Panc1 (cell line): ENCODE measurements around the gene GRIK3. TPM values are rescaled to one million over a fixed set of nuclear protein-coding genes. Genes with fewer than 3 reads are reported as not detected.

Experiments
- ATAC-seq: fragments of 200-7000 bp; cut with Tn5 transposase; 2 replicates; pipeline ENCODE4 v1.9.1; 2020; ENCODE audit warnings: mild to moderate bottlenecking, moderate library complexity
- BruUV-seq: library from RNA; stranded (reverse); fragments of 400-500 nt; replicated peaks from 2 replicates; lab custom pipeline; 2021; lab: Mats Ljungman, UMichigan
- CTCF ChIA-PET: fragments of 300-600 bp; sonication (Branson Sonifier 250); formaldehyde crosslinking; loops from one replicate; lab custom pipeline; 2022; ENCODE audit warnings: antibody characterized with exemption; lab: Charles Lee
- POLR2A ChIA-PET: fragments of 300-600 bp; sonication (Branson Sonifier 250); formaldehyde crosslinking; loops from one replicate; lab custom pipeline; 2022; ENCODE audit warnings: antibody characterized with exemption; lab: Charles Lee
- DNase-seq: peaks from one replicate; pipeline ENCODE4 v3.0.0-alpha.2; 2010; ENCODE audit warnings: low read depth, low spot score
- H3K27ac ChIP-seq: 2 replicates; pipeline ENCODE4 v1.5.1; 2011; ENCODE audit warnings: mild to moderate bottlenecking, low read length, inconsistent platforms
- H3K27me3 ChIP-seq: fragments of 200-500 bp; sonication (Bioruptor generic); 2 replicates; pipeline ENCODE4 v1.6.0; 2014; ENCODE audit warnings: low read length, inconsistent platforms; ENCODE audit not compliant: control insufficient read depth, insufficient read depth
- H3K36me3 ChIP-seq: fragments of 200-500 bp; sonication (Bioruptor generic); 2 replicates; pipeline ENCODE4 v1.5.1; 2014; ENCODE audit warnings: inconsistent platforms, mild to moderate bottlenecking, low read length, moderate library complexity; ENCODE audit not compliant: control insufficient read depth, insufficient read depth
- H3K4me1 ChIP-seq: 2 replicates; pipeline ENCODE4 v1.5.1; 2011; ENCODE audit warnings: inconsistent platforms, mild to moderate bottlenecking, low read length, moderate library complexity; ENCODE audit not compliant: control insufficient read depth, insufficient read depth
- H3K4me3 ChIP-seq, 2 experiments: 2 replicates each; pipeline ENCODE4 v1.5.1; 2011 to 2012; ENCODE audit warnings: low read depth in 2 of 2, low read length in 2 of 2, mild to moderate bottlenecking in 2 of 2, inconsistent platforms in 1 of 2, moderate library complexity in 1 of 2
- H3K9me3 ChIP-seq: fragments of 200-500 bp; sonication (Bioruptor generic); 2 replicates; pipeline ENCODE4 v1.5.1; 2014; ENCODE audit warnings: low read depth, mild to moderate bottlenecking, inconsistent platforms, low read length, moderate library complexity; ENCODE audit not compliant: control insufficient read depth, insufficient read depth
- CTCF ChIP-seq: fragments of 450-650 bp; IDR thresholded peaks from 2 replicates; pipeline ENCODE4 v1.5.1; 2017; ENCODE audit warnings: mild to moderate bottlenecking
- POLR2AphosphoS5 ChIP-seq: IDR thresholded peaks from 2 replicates; pipeline ENCODE4 v1.6.1; 2012; ENCODE audit warnings: mild to moderate bottlenecking, low read depth, low read length, moderate library complexity
- REST ChIP-seq, 2 experiments: IDR thresholded peaks; 2 replicates each; pipeline ENCODE4 v1.6.1; 2011 to 2012; ENCODE audit warnings: low read depth in 2 of 2, control low read depth in 1 of 2, low read length in 1 of 2, mild to moderate bottlenecking in 1 of 2, moderate library complexity in 1 of 2; ENCODE audit not compliant: insufficient read depth in 1 of 2
- SIN3A ChIP-seq: IDR thresholded peaks from 2 replicates; pipeline ENCODE4 v1.6.1; 2012; ENCODE audit warnings: low read depth, mild to moderate bottlenecking, low read length, moderate library complexity, borderline replicate concordance; ENCODE audit not compliant: insufficient read depth
- TCF7L2 ChIP-seq: IDR thresholded peaks from 2 replicates; pipeline ENCODE4 v1.6.1; 2011; ENCODE audit warnings: mild to moderate bottlenecking, low read depth, low read length, inconsistent platforms
- in situ Hi-C: cut with HindIII; loops from 2 replicates; pipeline ENCODE4 v1.10.0; 2016; ENCODE audit warnings: low sequenced_read_pairs, low pct_unique_long_range_greater_than_20kb
- intact Hi-C: fragments of 100-400 bp; cut with micrococcal nuclease; formaldehyde crosslinking; loops from one replicate; pipeline ENCODE4 v1.10.0; 2022; ENCODE audit not compliant: unreplicated experiment
- total RNA-seq: library from RNA; stranded (reverse); gene quantifications from one replicate; pipeline ENCODE4 v1.2.1, GENCODE V29; 2021; ENCODE audit not compliant: unreplicated experiment

Gene GRIK3
- total RNA-seq, 1 experiment from 2014 or later = not detected

- Histone ChIP-seq H3K36me3 (no peaks in the 10 kb centered on the region), H3K4me3 (no peak overlapping the region), H3K27ac (no peak overlapping the region), H3K9me3 (no peaks in the 10 kb centered on the region), H3K27me3 (peaks cover 6% of the 10 kb centered on the region; the same call in 1 of the 2 replicates), H3K4me1 (no peaks in the 10 kb centered on the region)
- intact Hi-C loops = no loop called here
- ChIA-PET POLR2A (interaction anchor here (0.5 kb wide), 1 partner anchor 1956 kb away, joined by 11 read pairs; no protein-coding TSS in a partner anchor), CTCF (no interaction called here)
- no peak for TF ChIP-seq POLR2AphosphoS5
- TF ChIP-seq TCF7L2 = no peak
- no peak for TF ChIP-seq SIN3A
- TF ChIP-seq REST (IDR thresholded peaks at IDR 0.05; ENCODE audit: insufficient read depth in 1 of 2, low read depth in 2 of 2, low read length in 1 of 2) = no peak
- no peak for TF ChIP-seq CTCF
- no peak for DNase-seq
- no peak for ATAC-seq
- in situ Hi-C loops = no loop called here
- no TSS peak for BruUV-seq
Observed at GRCh38 chr1:36782085-36782484, 252.2 kb downstream of the GRIK3 start.

- no peak for TF ChIP-seq REST (IDR thresholded peaks at IDR 0.05; ENCODE audit: insufficient read depth in 1 of 2, low read depth in 2 of 2, low read length in 1 of 2)
- TF ChIP-seq SIN3A = no peak
- TF ChIP-seq POLR2AphosphoS5 = no peak
- TF ChIP-seq TCF7L2 = no peak
- TF ChIP-seq CTCF = no peak
- H3K27me3 ChIP-seq = peaks cover 6% of the 10 kb centered on the region; the same call in 1 of the 2 replicates
- H3K4me3 ChIP-seq = no peak overlapping the region
- DNase-seq = no peak
- ChIA-PET CTCF (no interaction called here), POLR2A (no interaction called here)
- no peaks in the 10 kb centered on the region for H3K36me3 ChIP-seq
- ATAC-seq = no peak
- H3K27ac ChIP-seq = no peak overlapping the region
- H3K4me1 ChIP-seq = no peaks in the 10 kb centered on the region
- BruUV-seq = no TSS peak
- in situ Hi-C loops = no loop called here
- intact Hi-C loops = no loop called here
- H3K9me3 ChIP-seq = no peaks in the 10 kb centered on the region
Observed at GRCh38 chr1:36781098-36781497, 253.2 kb downstream of the GRIK3 start.
